Measurements from ENCODE around the gene IGSF9.

Gene IGSF9

GRCh38 chr1:159934136-159935039 lies 11.0 kb downstream of the IGSF9 start:
- no peak for DNase-seq (ENCODE audit: low read depth in 4 of 4, low spot score in 1 of 4)

GRCh38 chr1:159933347-159933746 lies 12.1 kb downstream of the IGSF9 start:
- DNase-seq (ENCODE audit: low read depth in 4 of 4, low spot score in 1 of 4) = no peak

- DNase-seq (ENCODE audit: low read depth in 4 of 4, low spot score in 1 of 4) = no peak
These were observed 12.8 kb downstream of the IGSF9 start for GRCh38 chr1:159932296-159933285.

GRCh38 chr1:159931795-159932173 lies 13.6 kb downstream of the IGSF9 start:
- no peak for DNase-seq (ENCODE audit: low read depth in 4 of 4, low spot score in 1 of 4)

DNA sequence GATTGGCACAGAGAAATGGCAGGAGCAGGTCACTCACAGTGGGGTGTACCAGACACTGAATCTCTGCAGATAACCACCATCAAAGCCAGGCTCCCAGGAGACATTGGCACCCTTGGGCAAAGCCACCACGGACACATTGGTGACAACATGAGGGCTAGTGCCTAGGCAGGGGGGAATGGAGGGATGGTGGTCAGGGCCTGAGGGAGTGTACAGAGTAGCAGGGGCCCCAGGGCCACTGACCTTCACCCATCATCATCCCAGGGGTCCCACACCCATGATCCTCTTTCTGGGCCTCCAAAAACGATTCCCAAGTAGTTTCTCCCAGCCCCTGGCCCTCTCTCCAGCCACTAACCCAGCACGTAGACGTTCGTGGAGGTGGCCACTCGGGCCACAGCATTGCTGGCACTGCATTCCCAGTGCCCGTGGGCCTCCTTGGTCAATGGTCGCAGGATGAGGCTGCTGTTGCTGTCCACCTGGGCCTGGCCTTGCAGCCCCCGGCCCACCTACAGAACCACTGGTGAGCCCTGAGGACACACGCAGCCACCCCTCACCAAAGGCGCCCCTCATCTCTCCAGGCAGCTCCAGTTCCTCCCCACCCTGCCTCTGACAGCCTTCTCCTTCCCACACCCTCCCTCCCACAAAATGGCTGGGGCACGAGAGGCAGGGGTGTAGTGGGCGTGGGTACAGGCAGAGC lies 14.2 kb downstream of the IGSF9 start:
- no peak for DNase-seq (ENCODE audit: low read depth in 4 of 4, low spot score in 1 of 4)

DNA sequence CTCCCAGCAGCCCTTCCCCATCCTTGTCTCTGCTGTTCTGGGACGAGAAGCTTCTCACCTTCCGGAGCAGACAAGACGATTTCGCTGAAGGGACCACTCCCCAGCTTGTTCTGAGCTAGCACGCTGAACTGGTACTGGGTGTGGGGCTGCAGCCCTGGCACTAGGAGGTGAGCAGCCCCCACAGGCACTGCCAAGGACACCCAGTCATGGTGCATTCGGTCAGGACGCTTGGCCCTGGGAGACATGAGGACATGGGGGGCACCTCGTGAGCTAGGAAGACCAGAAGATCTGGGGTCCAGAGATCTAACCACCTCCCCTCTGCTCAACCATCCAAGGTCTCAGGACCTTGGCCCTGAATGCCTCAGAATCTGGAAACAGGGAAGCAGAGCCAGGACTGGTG lies 14.8 kb downstream of the IGSF9 start:
- no peak for DNase-seq (ENCODE audit: low read depth in 4 of 4, low spot score in 1 of 4)

GRCh38 chr1:159930216-159930615 lies 15.2 kb downstream of the IGSF9 start:
- no peak for DNase-seq (ENCODE audit: low read depth in 4 of 4, low spot score in 1 of 4)

GRCh38 chr1:159929155-159930051 lies 16.0 kb downstream of the IGSF9 start:
- no peak for DNase-seq (ENCODE audit: low read depth in 4 of 4, low spot score in 1 of 4)

DNA sequence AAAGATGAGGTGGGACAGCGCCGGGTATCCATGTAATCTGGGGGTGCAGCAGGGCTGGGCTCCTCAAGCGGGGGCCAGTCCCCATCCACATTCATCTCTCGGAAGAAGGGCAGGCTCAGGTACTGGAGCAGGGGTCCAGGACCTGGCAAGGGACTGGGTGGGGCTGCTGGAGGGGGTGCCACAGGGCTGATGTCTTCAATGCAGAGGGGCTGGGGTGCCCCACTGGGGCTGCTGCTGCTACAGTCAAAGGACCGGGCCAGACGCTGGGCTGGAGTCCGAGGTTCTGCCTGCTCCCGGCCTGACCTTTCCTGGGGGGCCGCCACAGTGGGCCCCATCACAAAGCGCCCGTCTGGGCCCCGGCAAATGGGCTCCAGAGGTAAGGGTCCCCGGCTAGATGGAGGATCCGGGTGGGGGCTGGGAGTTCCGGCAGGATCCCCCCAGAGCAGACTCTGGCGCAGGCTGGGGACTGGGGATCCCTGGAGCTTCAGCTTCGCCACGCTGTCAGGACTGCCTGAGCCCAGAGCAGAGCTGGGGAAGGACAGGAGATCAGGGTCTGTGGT lies 16.8 kb downstream of the IGSF9 start:
- DNase-seq (ENCODE audit: low read depth in 4 of 4, low spot score in 1 of 4) = no peak

- no peak for DNase-seq (ENCODE audit: low read depth in 4 of 4, low spot score in 1 of 4)
These were observed 17.5 kb downstream of the IGSF9 start for GRCh38 chr1:159927849-159928431.

DNA sequence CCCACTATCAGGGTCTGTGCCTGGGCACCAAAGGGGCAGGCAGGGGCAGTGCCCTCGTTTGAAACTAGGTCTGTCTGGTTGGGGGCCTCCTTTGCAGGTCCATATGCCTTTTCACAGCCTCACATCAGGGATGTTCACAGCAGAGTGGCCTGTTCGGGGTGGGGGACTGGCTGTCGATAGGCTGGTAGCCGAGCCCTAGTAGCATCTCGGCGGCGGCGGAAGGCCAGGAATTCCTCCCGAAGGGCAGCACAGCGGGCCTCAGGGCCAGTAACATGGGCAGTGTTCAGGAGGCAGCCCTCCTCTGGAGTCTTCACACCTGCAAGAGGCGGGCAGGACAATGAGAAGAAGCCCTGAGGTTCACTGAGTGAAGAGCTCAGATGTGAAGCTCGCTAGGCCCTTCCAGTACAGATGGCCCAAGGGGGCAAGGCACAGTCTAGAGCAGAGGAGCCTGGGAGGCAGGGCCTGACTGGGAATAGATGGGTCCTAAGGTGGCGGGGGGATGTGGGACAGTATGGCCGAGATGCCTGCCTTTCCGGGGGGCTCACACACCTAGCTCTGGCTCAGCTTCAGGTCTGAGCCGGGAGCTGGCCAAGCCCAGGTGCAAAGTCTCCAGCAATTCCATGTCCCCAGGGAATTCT lies 18.1 kb downstream of the IGSF9 start:
- DNase-seq (ENCODE audit: low read depth in 4 of 4, low spot score in 1 of 4) = no peak

DNA sequence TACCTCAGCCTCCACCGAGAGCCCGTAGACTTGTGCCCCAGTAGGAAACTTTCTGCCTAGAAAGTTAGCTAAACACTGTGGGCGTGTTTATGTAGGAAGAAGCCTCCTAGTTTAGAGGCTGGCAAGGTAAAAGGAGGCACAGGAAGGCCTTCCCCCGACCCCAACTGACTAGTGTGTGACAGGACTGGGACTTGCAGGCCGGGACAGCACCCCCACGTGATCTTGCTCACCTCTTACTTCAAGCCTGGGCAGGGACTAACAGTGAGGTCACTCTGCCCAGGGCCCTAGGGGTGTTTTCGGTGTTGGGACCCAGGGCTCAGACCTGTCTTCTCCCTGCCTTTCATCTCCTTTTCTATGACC lies 19.7 kb downstream of the IGSF9 start:
- peak in 2 of 4 experiments; percentile 21 to 26 for DNase-seq (ENCODE audit: low read depth in 4 of 4, low spot score in 1 of 4)

DNA sequence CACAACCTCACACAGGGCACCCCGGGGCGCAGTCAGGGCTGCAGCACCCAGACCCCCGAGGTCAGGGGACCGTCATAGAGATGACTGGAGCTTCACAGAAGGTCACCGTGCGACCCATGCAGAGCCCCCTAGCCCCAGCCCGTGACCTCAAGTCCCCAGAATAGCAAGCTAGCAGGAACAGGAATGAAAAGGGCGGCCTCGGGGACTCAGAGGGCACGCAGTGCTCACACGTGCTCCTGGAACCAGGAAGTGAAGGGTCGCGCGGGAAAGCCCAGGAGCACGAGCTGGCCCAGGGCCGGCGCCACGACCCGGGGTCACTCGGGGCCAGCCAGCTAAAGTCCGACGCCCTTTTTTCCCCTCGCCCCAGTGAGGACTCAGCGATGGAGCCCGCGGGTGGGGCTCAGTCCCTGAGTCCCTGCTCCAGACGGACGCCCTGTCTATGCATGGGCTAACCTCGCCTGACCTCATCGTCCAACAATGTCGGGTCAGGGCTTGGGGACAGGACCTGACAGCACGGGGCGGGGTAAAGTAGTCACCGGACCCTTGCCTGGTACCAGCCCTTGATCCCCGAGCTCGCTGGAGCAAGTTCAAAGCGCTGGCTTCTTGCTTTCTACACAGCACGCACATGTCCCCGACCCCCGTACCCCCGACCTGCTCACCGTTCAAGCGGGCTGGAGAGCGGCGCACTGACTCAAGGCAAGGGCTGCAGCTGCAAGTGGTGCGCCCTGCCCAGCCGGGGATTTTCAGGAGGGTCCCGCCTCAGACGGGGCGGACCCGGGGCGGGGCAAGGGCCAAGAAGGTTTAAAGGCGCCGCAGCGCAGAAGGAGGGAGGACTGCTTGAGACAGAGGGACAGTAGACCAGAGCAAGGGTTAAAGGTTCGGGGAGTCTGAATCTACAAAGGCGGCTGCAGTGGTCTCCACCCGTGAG lies 20.4 kb downstream of the IGSF9 start, which contains the start of gene TAGLN2:
Gene TAGLN2 (minus strand): TSS at position 717 of the 928 bp plus-strand sequence. CDS start 4,998 bp downstream, outside the sequence.
- peak; percentile 74 to 90 (median 86) for DNase-seq (ENCODE audit: low read depth in 4 of 4, low spot score in 1 of 4)

DNA sequence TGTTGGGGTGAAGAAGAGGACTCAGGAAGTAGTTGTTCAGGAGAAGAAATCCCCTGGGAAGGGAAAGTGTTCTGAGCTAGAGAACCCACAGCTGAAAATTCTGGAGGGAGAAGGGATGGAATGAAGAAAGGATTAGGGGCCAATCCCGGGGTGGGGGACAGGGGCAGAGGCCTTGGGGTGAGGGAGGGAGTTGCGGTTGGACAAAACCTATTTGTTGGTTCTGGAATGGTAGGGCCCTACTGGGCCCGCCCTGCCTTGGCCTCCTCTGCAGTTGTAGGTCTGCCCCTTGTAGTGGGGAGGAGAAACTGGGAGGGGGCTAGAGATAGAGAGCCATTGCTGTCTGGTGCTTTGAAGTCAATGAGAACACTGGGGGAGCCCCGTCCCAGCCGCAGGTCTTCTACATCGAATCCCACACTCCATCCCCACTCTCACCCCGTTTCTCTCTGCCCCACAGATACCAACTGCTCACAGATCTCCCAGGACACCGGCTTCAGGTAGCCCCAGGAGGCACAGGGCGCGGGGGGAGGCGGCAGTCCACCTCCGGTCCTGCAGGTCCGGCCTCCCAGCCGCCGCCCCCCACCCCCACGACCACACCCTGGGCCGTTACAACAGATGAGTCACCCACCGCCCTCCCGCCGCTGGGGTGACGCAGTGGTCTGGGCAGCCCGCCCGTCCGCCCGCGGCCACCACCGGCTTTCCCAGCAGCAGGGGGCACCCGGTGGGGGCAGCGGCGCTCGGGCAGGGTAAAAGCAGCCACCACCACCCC lies 21.2 kb downstream of the IGSF9 start:
- DNase-seq (ENCODE audit: low read depth in 4 of 4, low spot score in 1 of 4) = peak in 3 of 4 experiments; percentile 15 to 45 (median 35)

DNA sequence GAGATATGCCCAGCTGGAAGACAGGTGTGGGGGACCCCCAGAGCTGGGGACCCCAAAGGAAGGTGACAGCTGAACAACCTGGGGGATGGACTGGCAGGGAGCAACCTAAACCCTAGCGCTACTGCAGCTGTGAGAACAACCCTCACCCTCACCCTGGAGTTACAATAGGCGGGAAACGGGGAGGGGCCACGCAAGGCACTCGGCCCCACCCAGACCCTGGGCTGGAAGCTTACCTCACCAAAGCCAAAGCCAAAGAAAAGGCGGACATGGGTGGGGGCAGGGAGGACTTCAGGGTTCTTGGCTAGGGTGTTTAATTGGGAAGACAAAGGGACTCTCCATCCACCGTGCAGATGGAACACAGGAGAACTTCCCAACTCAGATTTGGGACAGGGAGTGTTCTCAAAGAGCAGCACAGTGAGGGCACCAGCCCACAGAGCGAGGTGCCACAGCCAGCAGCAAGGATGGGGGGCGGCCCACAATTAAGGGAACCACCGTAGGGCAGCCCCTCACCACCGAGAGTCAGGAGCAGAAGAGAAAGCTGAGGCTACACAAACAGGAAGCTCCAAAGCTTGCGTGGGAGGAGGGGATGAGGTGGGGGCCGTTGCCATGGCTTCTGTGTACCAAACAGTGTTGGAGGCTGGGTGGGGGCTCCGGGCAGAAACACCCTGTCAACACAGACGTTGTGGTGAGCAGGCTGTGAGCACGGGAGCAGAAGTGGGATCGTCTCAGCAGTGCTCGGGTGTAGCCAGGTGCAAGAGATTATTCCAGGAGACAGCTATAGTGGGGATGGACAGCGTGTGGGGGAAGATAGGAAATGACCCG lies 22.0 kb downstream of the IGSF9 start:
- DNase-seq (ENCODE audit: low read depth in 4 of 4, low spot score in 1 of 4) = peak; percentile 36 to 58 (median 52)

- DNase-seq (ENCODE audit: low read depth in 4 of 4, low spot score in 1 of 4) = no peak
These were observed 22.8 kb downstream of the IGSF9 start for GRCh38 chr1:159922511-159923202.

All from stimulated activated CD4-positive, alpha-beta T cell treated with anti-CD3 and anti-CD28 coated beads, Interleukin-1b, Interleukin-23, amount 100 ng/mL, for 24 hours (primary cell).